ENCODE results near the gene GRK7. TPM values are rescaled to one million over a fixed set of nuclear protein-coding genes. Genes with fewer than 3 reads are reported as not detected.

The GRK7 gene
- total RNA-seq = not detected

GRCh38 chr3:141763088-141763750 is at the start of gene GRK7:
GRK7 (plus strand) TSS chr3:141763408; CDS start chr3:141778285, 14,877 bp downstream.
- H3K4me1 Mint-ChIP-seq (ENCODE audit: low read depth) = peaks cover 5% of the 10 kb centered on the region
- ATAC-seq = no peak
- POLR2A ChIA-PET = no interaction called here

GRCh38 chr3:141714671-141715070 is 48.5 kb upstream of the GRK7 start:
- Mint-ChIP-seq H3K27me3 (ENCODE audit: low read depth) (peaks cover 6% of the 10 kb centered on the region), H3K27ac (no peak overlapping the region), H3K9me3 (ENCODE audit: insufficient read depth) (peaks cover 4% of the 10 kb centered on the region), H3K4me1 (ENCODE audit: low read depth) (no peaks in the 10 kb centered on the region), H3K36me3 (ENCODE audit: low read depth) (no peaks in the 10 kb centered on the region), H3K4me3 (no peak overlapping the region)
- CTCF ChIA-PET = no interaction called here
- POLR2A ChIA-PET = no interaction called here
- no peak for ATAC-seq
- no peak for DNase-seq

More at GRCh38 chr3:141763088-141763750, at the start of gene GRK7:
- DNase-seq = no peak
- Mint-ChIP-seq H3K36me3 (ENCODE audit: low read depth) (no peaks in the 10 kb centered on the region), H3K27ac (no peak within 1 kb of the TSS), H3K4me3 (no peak within 1 kb of the TSS), H3K9me3 (ENCODE audit: insufficient read depth) (no peaks in the 10 kb centered on the region), H3K27me3 (ENCODE audit: low read depth) (no peaks in the 10 kb centered on the region)
- CTCF ChIA-PET = no interaction called here

GRCh38 chr3:141722081-141722480 is 41.1 kb upstream of the GRK7 start:
- Mint-ChIP-seq H3K27me3 (ENCODE audit: low read depth) (peaks cover 10% of the 10 kb centered on the region), H3K4me1 (ENCODE audit: low read depth) (no peaks in the 10 kb centered on the region), H3K36me3 (ENCODE audit: low read depth) (no peaks in the 10 kb centered on the region), H3K9me3 (ENCODE audit: insufficient read depth) (peaks cover 3% of the 10 kb centered on the region), H3K27ac (no peak overlapping the region), H3K4me3 (no peak overlapping the region)
- CTCF ChIA-PET = interaction anchor here (1.0 to 1.1 kb wide), 2 partner anchors 11 to 191 kb away, joined by 3 read pairs; no protein-coding TSS in a partner anchor
- DNase-seq = no peak
- POLR2A ChIA-PET = no interaction called here
- no peak for ATAC-seq

DNA sequence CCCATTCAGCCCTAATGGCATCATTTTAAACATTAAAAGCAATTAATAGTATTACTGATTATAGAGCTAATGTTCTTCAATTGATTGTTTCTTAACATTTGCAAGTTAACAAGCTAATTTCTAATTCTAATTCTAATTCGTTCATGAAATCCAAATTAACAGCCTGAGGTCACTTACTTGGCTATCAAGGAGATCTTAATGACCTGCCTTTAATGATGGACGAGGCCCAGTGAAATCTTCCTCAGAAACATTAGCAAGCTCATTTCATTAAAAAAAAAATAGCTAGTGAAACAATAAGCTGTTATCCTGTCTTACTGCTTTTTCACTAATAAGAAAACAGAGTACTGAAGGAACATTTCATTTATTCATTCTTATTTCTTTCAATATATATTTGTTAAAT is 40.6 kb upstream of the GRK7 start:
- Mint-ChIP-seq H3K27me3 (ENCODE audit: low read depth) (peaks cover 12% of the 10 kb centered on the region), H3K9me3 (ENCODE audit: insufficient read depth) (no peaks in the 10 kb centered on the region), H3K36me3 (ENCODE audit: low read depth) (no peaks in the 10 kb centered on the region), H3K4me3 (no peak overlapping the region), H3K27ac (no peak overlapping the region), H3K4me1 (ENCODE audit: low read depth) (no peaks in the 10 kb centered on the region)
- DNase-seq = no peak
- POLR2A ChIA-PET = no interaction called here
- CTCF ChIA-PET = interaction anchor here (0.7 to 1.1 kb wide), 4 partner anchors 11 to 190 kb away, joined by 3 read pairs; no protein-coding TSS in a partner anchor
- no peak for ATAC-seq

DNA sequence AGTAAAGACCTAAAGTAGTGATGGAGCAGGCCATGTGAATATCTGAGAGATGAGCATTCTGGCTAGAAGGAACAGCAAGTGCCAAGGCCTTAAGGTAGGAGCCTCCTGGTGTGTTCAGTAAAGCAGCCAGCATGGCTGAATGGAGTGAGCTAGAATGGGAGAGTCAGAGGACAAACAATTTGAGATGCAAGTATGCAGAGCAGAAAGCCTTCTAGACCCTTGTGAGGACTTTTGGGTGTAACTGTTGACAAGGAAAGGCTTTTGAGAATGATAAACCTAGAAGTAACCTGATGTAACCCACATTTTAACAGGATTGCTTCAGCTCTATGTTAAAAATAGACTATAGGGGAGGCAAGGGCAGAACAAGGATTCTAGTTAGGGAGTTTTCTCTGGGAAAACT is 40.0 kb upstream of the GRK7 start:
- Mint-ChIP-seq H3K4me1 (ENCODE audit: low read depth) (no peaks in the 10 kb centered on the region), H3K27ac (no peak overlapping the region), H3K36me3 (ENCODE audit: low read depth) (no peaks in the 10 kb centered on the region), H3K9me3 (ENCODE audit: insufficient read depth) (no peaks in the 10 kb centered on the region), H3K27me3 (ENCODE audit: low read depth) (peaks cover 15% of the 10 kb centered on the region), H3K4me3 (no peak overlapping the region)
- DNase-seq (no peak), ATAC-seq (no peak)
- POLR2A ChIA-PET = no interaction called here
- CTCF ChIA-PET = interaction anchor here (0.7 to 1.1 kb wide), 3 partner anchors 10 to 162 kb away, joined by 3 read pairs; no protein-coding TSS in a partner anchor

DNA sequence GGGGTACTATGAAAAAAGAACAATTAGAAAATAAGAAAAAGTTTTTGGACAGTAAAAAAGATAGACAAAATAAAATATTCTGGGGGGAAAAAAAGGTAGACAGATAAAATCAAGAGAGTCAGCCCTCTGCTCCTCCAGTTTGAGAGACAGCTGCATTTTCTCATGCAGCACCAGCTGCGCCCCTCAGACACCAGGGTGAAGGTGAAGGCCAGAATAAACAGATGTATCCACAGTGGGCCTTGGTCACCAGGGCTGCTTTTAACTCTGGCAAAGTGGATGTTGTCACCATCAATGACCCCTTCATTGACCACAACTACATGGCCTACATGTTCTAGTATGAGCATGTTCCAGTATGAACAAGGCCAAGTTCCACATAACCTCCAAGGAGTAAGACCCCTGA is 39.0 kb upstream of the GRK7 start:
- no peak overlapping the region for H3K4me3 Mint-ChIP-seq
- ATAC-seq = no peak
- peaks cover 18% of the 10 kb centered on the region for H3K27me3 Mint-ChIP-seq (ENCODE audit: low read depth)
- POLR2A ChIA-PET = interaction anchor here (0.6 kb wide), 1 partner anchor 208 kb away, joined by 3 read pairs; no protein-coding TSS in a partner anchor
- no peak overlapping the region for H3K27ac Mint-ChIP-seq
- no peak for DNase-seq
- H3K36me3 Mint-ChIP-seq (ENCODE audit: low read depth) = no peaks in the 10 kb centered on the region
- CTCF ChIA-PET = interaction anchor here (1.3 kb wide), 1 partner anchor 148 kb away, joined by 3 read pairs; no protein-coding TSS in a partner anchor
- no peaks in the 10 kb centered on the region for H3K9me3 Mint-ChIP-seq (ENCODE audit: insufficient read depth)
- H3K4me1 Mint-ChIP-seq (ENCODE audit: low read depth) = no peaks in the 10 kb centered on the region

GRCh38 chr3:141725036-141725435 is 38.2 kb upstream of the GRK7 start:
- DNase-seq (no peak), ATAC-seq (no peak)
- H3K36me3 Mint-ChIP-seq (ENCODE audit: low read depth) = no peaks in the 10 kb centered on the region
- POLR2A ChIA-PET = no interaction called here
- H3K4me1 Mint-ChIP-seq (ENCODE audit: low read depth) = no peaks in the 10 kb centered on the region
- CTCF ChIA-PET = interaction anchor here (1.3 kb wide), 1 partner anchor 148 kb away, joined by 3 read pairs; no protein-coding TSS in a partner anchor
- no peak overlapping the region for H3K4me3 Mint-ChIP-seq
- H3K27ac Mint-ChIP-seq = no peak overlapping the region
- H3K27me3 Mint-ChIP-seq (ENCODE audit: low read depth) = peaks cover 18% of the 10 kb centered on the region
- no peaks in the 10 kb centered on the region for H3K9me3 Mint-ChIP-seq (ENCODE audit: insufficient read depth)

DNA sequence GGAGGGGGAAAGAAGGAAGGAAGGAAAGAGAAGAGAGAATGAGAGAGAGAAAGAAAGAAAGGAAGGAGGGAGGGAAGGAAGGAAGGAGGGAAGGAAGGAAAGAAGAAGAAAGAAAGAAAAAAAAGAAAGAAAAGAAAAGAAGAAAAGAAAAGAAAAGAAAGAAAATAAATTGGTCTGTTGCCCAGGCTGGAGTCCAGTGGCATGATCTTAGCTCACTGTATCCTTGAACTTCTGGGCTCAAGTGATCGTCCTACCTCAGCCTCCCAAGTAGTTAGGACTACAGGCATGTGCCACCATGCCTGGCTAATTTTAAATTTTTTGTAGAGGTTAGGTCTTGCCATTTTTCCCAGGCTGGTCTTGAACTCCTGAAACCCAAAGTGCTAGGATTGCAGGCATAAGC is 36.7 kb upstream of the GRK7 start:
- ChIA-PET CTCF (no interaction called here), POLR2A (no interaction called here)
- ATAC-seq (no peak), DNase-seq (no peak)
- Mint-ChIP-seq H3K27ac (no peak overlapping the region), H3K4me3 (no peak overlapping the region), H3K36me3 (ENCODE audit: low read depth) (no peaks in the 10 kb centered on the region), H3K4me1 (ENCODE audit: low read depth) (no peaks in the 10 kb centered on the region), H3K9me3 (ENCODE audit: insufficient read depth) (no peaks in the 10 kb centered on the region), H3K27me3 (ENCODE audit: low read depth) (peaks cover 14% of the 10 kb centered on the region)

GRCh38 chr3:141728355-141728892 is 34.8 kb upstream of the GRK7 start:
- ChIA-PET POLR2A (no interaction called here), CTCF (interaction anchor here (0.7 to 1.3 kb wide), 2 partner anchors 8 to 11 kb away, joined by 3 to 5 read pairs; no protein-coding TSS in a partner anchor)
- H3K4me3 Mint-ChIP-seq = no peak overlapping the region
- ATAC-seq = no peak
- H3K36me3 Mint-ChIP-seq (ENCODE audit: low read depth) = no peaks in the 10 kb centered on the region
- H3K27ac Mint-ChIP-seq = no peak overlapping the region
- peaks cover 13% of the 10 kb centered on the region for H3K27me3 Mint-ChIP-seq (ENCODE audit: low read depth)
- H3K4me1 Mint-ChIP-seq (ENCODE audit: low read depth) = no peaks in the 10 kb centered on the region
- no peaks in the 10 kb centered on the region for H3K9me3 Mint-ChIP-seq (ENCODE audit: insufficient read depth)
- DNase-seq = no peak

DNA sequence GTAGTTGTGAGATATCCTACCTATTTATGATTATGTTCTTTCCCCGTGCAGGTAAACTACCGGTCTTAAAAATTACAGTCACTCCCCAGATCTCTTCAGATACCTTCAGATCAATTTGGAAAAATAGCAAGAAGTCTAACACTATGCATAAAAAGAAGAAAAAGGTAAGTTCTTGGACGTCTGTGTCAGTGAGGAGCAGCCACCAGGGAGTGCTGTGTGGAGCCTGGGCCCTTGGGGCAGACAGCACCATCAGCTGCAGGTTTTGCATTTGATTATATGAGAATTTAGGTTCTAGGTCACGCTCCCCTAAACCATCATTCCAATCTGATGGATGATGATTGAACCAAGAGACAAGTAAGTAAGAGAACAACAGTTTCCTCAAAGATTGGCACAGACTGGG is 34.0 kb upstream of the GRK7 start:
- no peak for ATAC-seq
- no peaks in the 10 kb centered on the region for H3K4me1 Mint-ChIP-seq (ENCODE audit: low read depth)
- CTCF ChIA-PET = interaction anchor here (1.3 kb wide), 1 partner anchor 10 kb away, joined by 5 read pairs; no protein-coding TSS in a partner anchor

GRCh38 chr3:141735176-141735575 is 28.0 kb upstream of the GRK7 start:
- no peaks in the 10 kb centered on the region for H3K36me3 Mint-ChIP-seq (ENCODE audit: low read depth)
- ChIA-PET POLR2A (no interaction called here), CTCF (interaction anchor here (1.2 to 2.1 kb wide), 2 partner anchors 140 to 275 kb away, joined by 3 to 6 read pairs; no protein-coding TSS in a partner anchor)
- DNase-seq (no peak), ATAC-seq (no peak)
- H3K27ac Mint-ChIP-seq = no peak overlapping the region
- peaks cover 20% of the 10 kb centered on the region for H3K4me1 Mint-ChIP-seq (ENCODE audit: low read depth)
- no peak overlapping the region for H3K4me3 Mint-ChIP-seq
- peaks cover 8% of the 10 kb centered on the region for H3K27me3 Mint-ChIP-seq (ENCODE audit: low read depth)
- H3K9me3 Mint-ChIP-seq (ENCODE audit: insufficient read depth) = no peaks in the 10 kb centered on the region

More for the DNA sequence above, 34.0 kb upstream of the GRK7 start:
- Mint-ChIP-seq H3K27me3 (ENCODE audit: low read depth) (peaks cover 17% of the 10 kb centered on the region), H3K4me3 (no peak overlapping the region), H3K9me3 (ENCODE audit: insufficient read depth) (no peaks in the 10 kb centered on the region), H3K36me3 (ENCODE audit: low read depth) (no peaks in the 10 kb centered on the region), H3K27ac (no peak overlapping the region)
- POLR2A ChIA-PET = no interaction called here
- no peak for DNase-seq

DNA sequence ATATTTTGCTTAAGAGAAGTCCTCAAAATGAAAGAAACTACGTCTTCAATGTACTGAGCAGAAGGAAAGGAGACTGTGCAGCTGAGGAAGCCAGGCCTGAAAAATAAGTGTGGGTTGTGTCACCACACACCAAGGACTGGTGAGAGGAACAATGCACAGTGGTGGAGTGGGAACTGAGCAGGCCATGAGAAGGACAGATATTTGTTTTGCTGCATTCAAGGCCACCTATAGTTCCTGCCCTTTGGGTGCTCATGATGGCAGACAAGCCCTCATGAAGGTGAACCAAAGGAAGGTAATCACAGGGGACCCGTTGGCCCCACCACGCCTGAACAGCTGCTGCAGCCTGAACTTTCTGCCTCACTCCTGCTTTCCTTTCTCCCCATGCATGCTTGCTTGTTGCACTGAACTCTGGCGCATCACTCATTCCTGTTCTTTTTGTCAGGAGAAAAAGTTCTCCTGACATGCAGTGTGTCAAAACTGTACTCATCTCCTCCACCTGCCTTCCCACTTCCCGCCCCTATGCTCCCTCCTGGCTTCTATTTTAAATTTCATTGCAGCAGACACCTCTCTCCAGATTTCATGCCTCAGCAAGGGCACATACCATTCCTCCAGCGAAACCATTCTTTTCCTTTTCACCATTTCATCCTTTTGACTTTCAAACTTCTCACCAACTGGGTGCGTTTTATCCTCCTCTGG is 27.3 kb upstream of the GRK7 start:
- Mint-ChIP-seq H3K9me3 (ENCODE audit: insufficient read depth) (no peaks in the 10 kb centered on the region), H3K27ac (no peak overlapping the region), H3K27me3 (ENCODE audit: low read depth) (peaks cover 8% of the 10 kb centered on the region), H3K36me3 (ENCODE audit: low read depth) (no peaks in the 10 kb centered on the region), H3K4me1 (ENCODE audit: low read depth) (peaks cover 26% of the 10 kb centered on the region), H3K4me3 (no peak overlapping the region)
- CTCF ChIA-PET = interaction anchor here (1.2 to 1.8 kb wide), 3 partner anchors 8 to 177 kb away, joined by 3 to 7 read pairs (median 7); no protein-coding TSS in a partner anchor
- DNase-seq (no peak), ATAC-seq (no peak)
- POLR2A ChIA-PET = no interaction called here

All from activated CD8-positive, alpha-beta T cell treated with anti-CD3 and anti-CD28 coated beads, Interleukin-2, amount 10 ng/mL, durations not matched to agents 7 days and 5 days (primary cell).